Subcutaneous adipose tissue (tissue), 4 donors: Measurements from ENCODE around the gene WASF1. TPM values are rescaled to one million over a fixed set of nuclear protein-coding genes. Genes with fewer than 3 reads are reported as not detected.

Experiments
- CTCF ChIP-seq: fragments of 450-650 bp; IDR thresholded peaks from one replicate; pipeline ENCODE4 v1.5.1; 2016; ENCODE audit warnings: low read depth, mild to moderate bottlenecking, control low read depth, antibody characterized with exemption, moderate library complexity
- total RNA-seq, 4 donors: library from RNA; depleted of rRNA; stranded (reverse); fragments of >200 nt; gene quantifications; one replicate each; pipeline ENCODE4 v1.1.0, GENCODE V29; 2016

Gene WASF1
- total RNA-seq, 4 donors from 2014 or later, result 6.8 to 14.4 (median 11.4) TPM

- TF ChIP-seq CTCF, result no peak
These were observed 49.1 kb downstream of the WASF1 start for GRCh38 chr6:110130362-110130761.

GRCh38 chr6:110128418-110128817 lies 51.1 kb downstream of the WASF1 start:
- TF ChIP-seq CTCF, result no peak

GRCh38 chr6:110125361-110125760 lies 54.1 kb downstream of the WASF1 start:
- TF ChIP-seq CTCF, result no peak

- TF ChIP-seq CTCF, result no peak
These were observed 63.2 kb downstream of the WASF1 start for GRCh38 chr6:110116258-110116657.

- TF ChIP-seq CTCF, result no peak
These were observed 65.5 kb downstream of the WASF1 start for GRCh38 chr6:110114004-110114403.

GRCh38 chr6:110105296-110105695 lies 74.2 kb downstream of the WASF1 start:
- no peak for TF ChIP-seq CTCF

GRCh38 chr6:110103260-110103659 lies 76.2 kb downstream of the WASF1 start:
- TF ChIP-seq CTCF, result no peak
